ENCODE measurements around the gene KARS1. TPM values are rescaled to one million over a fixed set of nuclear protein-coding genes. Genes with fewer than 3 reads are reported as not detected.

The KARS1 gene
- total RNA-seq, 1 experiment from 2014 or later = 119 TPM

- ChIA-PET CTCF (interaction anchor here (0.6 kb wide), 1 partner anchor 28 kb away, joined by 5 read pairs; no protein-coding TSS in a partner anchor), POLR2A (no interaction called here)
- H3K36me3 ChIP-seq (ENCODE audit: control insufficient read depth, insufficient read depth, low read length) = no peaks in the 10 kb centered on the region; the same call in 1 of the 2 replicates
These were observed 68.7 kb downstream of the KARS1 start for GRCh38 chr16:75578725-75579124.

DNA sequence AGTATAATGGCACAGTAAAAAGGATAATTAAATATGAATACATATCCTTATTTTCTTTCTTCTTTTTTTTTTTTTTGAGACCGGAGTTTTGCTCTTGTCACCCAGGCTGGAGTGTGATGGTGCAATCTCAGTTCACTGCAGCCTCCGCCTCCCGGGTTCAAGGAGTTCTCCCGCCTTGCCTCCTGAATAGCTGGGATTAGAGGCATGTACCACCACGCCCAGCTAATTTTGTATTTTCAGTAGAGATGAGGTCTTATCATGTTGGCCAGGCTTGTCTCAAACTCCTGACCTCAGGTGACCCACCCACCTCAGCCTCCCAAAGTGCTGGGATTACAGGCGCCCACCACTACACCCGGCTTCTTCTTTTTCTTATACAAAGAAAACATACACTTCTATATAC lies 69.3 kb downstream of the KARS1 start:
- TF ChIP-seq REST (IDR thresholded peaks at IDR 0.05; ENCODE audit: insufficient read depth in 1 of 2, low read depth in 2 of 2, low read length in 1 of 2) (no peak), TCF7L2 (IDR thresholded peaks at IDR 0.05; ENCODE audit: low read depth, low read length) (no peak), SIN3A (IDR thresholded peaks at IDR 0.05; ENCODE audit: borderline replicate concordance, insufficient read depth, low read depth, low read length) (no peak), POLR2AphosphoS5 (IDR thresholded peaks at IDR 0.05; ENCODE audit: low read depth, low read length) (no peak), CTCF (IDR thresholded peaks at IDR 0.05) (no peak)
- Histone ChIP-seq H3K9me3 (ENCODE audit: control insufficient read depth, insufficient read depth, low read depth, low read length) (no peaks in the 10 kb centered on the region), H3K36me3 (ENCODE audit: control insufficient read depth, insufficient read depth, low read length) (peaks cover 2% of the 10 kb centered on the region; the same call in 1 of the 2 replicates), H3K4me1 (ENCODE audit: control insufficient read depth, insufficient read depth, low read length) (no peaks in the 10 kb centered on the region), H3K27ac (ENCODE audit: low read length) (no peak overlapping the region), H3K27me3 (ENCODE audit: control insufficient read depth, insufficient read depth, low read length) (no peaks in the 10 kb centered on the region), H3K4me3 (ENCODE audit: low read depth in 2 of 2, low read length in 2 of 2) (no peak overlapping the region)
- CTCF ChIA-PET = no interaction called here
- ATAC-seq (no peak), DNase-seq (ENCODE audit: low read depth, low spot score) (no peak)
- intact Hi-C loops (cut with micrococcal nuclease; ENCODE audit: unreplicated experiment) (no loop called here), in situ Hi-C loops (cut with HindIII; ENCODE audit: low pct_unique_long_range_greater_than_20kb, low sequenced_read_pairs) (no loop called here)
- POLR2A ChIA-PET = no interaction called here
- no TSS peak for BruUV-seq (replicated peaks)

More at GRCh38 chr16:75578725-75579124, 68.7 kb downstream of the KARS1 start:
- Histone ChIP-seq H3K9me3 (ENCODE audit: control insufficient read depth, insufficient read depth, low read depth, low read length) (no peaks in the 10 kb centered on the region), H3K27ac (ENCODE audit: low read length) (no peak overlapping the region), H3K27me3 (ENCODE audit: control insufficient read depth, insufficient read depth, low read length) (no peaks in the 10 kb centered on the region), H3K4me1 (ENCODE audit: control insufficient read depth, insufficient read depth, low read length) (no peaks in the 10 kb centered on the region), H3K4me3 (ENCODE audit: low read depth in 2 of 2, low read length in 2 of 2) (no peak overlapping the region)
- BruUV-seq (replicated peaks) = no TSS peak
- ATAC-seq (no peak), DNase-seq (ENCODE audit: low read depth, low spot score) (no peak)
- in situ Hi-C loops (cut with HindIII; ENCODE audit: low pct_unique_long_range_greater_than_20kb, low sequenced_read_pairs) = no loop called here
- TF ChIP-seq POLR2AphosphoS5 (IDR thresholded peaks at IDR 0.05; ENCODE audit: low read depth, low read length) (no peak), SIN3A (IDR thresholded peaks at IDR 0.05; ENCODE audit: borderline replicate concordance, insufficient read depth, low read depth, low read length) (no peak), REST (IDR thresholded peaks at IDR 0.05; ENCODE audit: insufficient read depth in 1 of 2, low read depth in 2 of 2, low read length in 1 of 2) (no peak)
- intact Hi-C loops (cut with micrococcal nuclease; ENCODE audit: unreplicated experiment) = no loop called here

Other genes with a start within 250 kb of the KARS1 start
- 25.7 TPM for gene CFDP1, start 214.2 kb downstream of the KARS1 start, total RNA-seq (2021; ENCODE audit: unreplicated experiment)
- gene TMEM170A, start 183.0 kb downstream of the KARS1 start, total RNA-seq (2021; ENCODE audit: unreplicated experiment) = 19.0 TPM
- 0.05 TPM for gene CHST6, start 152.2 kb downstream of the KARS1 start, total RNA-seq (2021; ENCODE audit: unreplicated experiment)
- gene CHST5, start 111.6 kb downstream of the KARS1 start, total RNA-seq (2021; ENCODE audit: unreplicated experiment) = 0.15 TPM
- gene TMEM231, start 91.4 kb downstream of the KARS1 start, total RNA-seq (2021; ENCODE audit: unreplicated experiment) = 9.0 TPM
- gene GABARAPL2, start 81.3 kb downstream of the KARS1 start, total RNA-seq (2021; ENCODE audit: unreplicated experiment) = 56.2 TPM
- 46.8 TPM for gene ADAT1, start 24.4 kb downstream of the KARS1 start, total RNA-seq (2021; ENCODE audit: unreplicated experiment)
- 23.3 TPM for gene TERF2IP, start 108 bp upstream of the KARS1 start, total RNA-seq (2021; ENCODE audit: unreplicated experiment)
- not detected for gene CPHXL2, start 29.3 kb upstream of the KARS1 start, total RNA-seq (2021; ENCODE audit: unreplicated experiment)
- gene DUXB, start 53.8 kb upstream of the KARS1 start, total RNA-seq (2021; ENCODE audit: unreplicated experiment) = not detected
- gene CPHXL, start 78.8 kb upstream of the KARS1 start, total RNA-seq (2021; ENCODE audit: unreplicated experiment) = not detected